Fibroblast of the aortic adventitia (primary cell): ENCODE measurements around the gene MAML1. TPM values are rescaled to one million over a fixed set of nuclear protein-coding genes. Genes with fewer than 3 reads are reported as not detected.
A peak's percentile ranks its signal among the peaks of the same experiment; 100 is the strongest.

ENCODE experiments used
- DNase-seq: peaks from one replicate; pipeline ENCODE4 v3.0.0-alpha.2; 2010; ENCODE audit warnings: low read depth
- H3K4me3 ChIP-seq: 2 replicates; pipeline ENCODE4 v1.5.1; 2011; ENCODE audit warnings: low read depth, mild to moderate bottlenecking, control low read depth, low read length, moderate library complexity
- total RNA-seq: library from RNA; depleted of rRNA; stranded (reverse); fragments of >200 nt; gene quantifications from 2 replicates; pipeline ENCODE4 v1.2.3, GENCODE V29; 2012; ENCODE audit warnings: low replicate concordance
- TF ChIP-seq, protein P1 (sequence below): IDR thresholded peaks from 2 replicates; pipeline ENCODE4 v1.5.1; 2011; ENCODE audit warnings: mild to moderate bottlenecking, low read length, control low read depth, inconsistent platforms; ENCODE audit not compliant: insufficient read depth

The MAML1 gene
- total RNA-seq, 1 donor = 9.9 TPM

DNA sequence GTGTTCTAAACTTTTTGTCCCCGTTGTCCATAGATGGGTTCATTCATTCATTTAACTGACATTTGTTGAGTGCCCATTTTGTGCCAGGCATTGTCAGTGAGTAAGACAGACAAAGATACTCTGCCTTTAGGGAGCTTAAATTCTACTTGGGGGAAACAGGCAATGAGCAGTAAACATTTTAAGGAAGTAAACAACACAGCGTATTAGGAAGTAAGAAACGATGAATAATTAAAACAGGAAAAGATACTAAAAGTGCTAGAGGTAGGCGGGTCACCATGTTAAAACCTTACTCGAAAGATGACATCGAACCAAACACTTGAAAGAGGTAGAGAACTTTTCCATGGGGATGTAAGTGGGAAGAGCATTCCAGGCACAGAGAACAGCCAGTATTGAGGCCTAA, 5.5 kb upstream of the MAML1 start:
- TF ChIP-seq, protein P1, sequence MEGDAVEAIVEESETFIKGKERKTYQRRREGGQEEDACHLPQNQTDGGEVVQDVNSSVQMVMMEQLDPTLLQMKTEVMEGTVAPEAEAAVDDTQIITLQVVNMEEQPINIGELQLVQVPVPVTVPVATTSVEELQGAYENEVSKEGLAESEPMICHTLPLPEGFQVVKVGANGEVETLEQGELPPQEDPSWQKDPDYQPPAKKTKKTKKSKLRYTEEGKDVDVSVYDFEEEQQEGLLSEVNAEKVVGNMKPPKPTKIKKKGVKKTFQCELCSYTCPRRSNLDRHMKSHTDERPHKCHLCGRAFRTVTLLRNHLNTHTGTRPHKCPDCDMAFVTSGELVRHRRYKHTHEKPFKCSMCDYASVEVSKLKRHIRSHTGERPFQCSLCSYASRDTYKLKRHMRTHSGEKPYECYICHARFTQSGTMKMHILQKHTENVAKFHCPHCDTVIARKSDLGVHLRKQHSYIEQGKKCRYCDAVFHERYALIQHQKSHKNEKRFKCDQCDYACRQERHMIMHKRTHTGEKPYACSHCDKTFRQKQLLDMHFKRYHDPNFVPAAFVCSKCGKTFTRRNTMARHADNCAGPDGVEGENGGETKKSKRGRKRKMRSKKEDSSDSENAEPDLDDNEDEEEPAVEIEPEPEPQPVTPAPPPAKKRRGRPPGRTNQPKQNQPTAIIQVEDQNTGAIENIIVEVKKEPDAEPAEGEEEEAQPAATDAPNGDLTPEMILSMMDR = no peak
- DNase-seq = no peak
- H3K4me3 ChIP-seq = no peak overlapping the region

DNA sequence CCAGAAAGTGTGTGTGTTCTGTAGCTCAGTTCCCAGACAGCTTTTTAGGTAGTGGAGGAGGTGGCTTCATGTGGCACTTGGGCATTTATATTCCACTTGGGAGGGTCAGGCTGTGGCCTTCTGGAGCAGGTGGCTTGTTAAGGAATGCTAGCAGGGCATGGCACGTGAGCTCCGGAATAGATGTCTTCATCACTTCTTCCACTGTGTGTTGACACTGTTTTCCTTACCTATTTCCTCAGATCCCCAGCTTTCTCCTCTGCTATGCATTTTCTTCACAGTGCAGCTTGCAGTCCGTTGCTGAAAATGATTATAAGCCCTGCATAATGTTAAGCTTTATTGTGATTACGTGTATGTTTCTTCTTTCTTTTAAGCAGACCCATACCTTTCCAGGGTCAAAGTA, 3.3 kb upstream of the MAML1 start:
- no peak overlapping the region for H3K4me3 ChIP-seq
- TF ChIP-seq, protein P1 = no peak
- DNase-seq = no peak

DNA sequence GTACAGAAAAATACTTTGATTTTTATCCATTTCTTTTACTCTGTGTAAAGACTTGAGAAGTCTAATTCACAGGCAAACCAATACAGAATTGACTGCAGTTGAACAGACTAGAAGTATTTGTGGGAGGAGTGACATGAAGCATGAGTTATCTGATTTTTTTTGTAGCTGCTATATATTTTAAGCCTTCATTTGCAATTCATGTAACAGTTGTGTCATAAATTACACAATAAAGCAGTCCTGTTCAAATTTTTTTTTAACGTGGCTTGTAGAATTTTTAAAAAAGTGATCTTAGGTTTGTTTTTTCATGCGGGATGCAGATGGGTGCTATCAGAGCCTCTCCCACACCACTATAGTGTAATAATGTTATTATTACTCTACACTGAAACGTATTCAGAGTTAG, 2.9 kb upstream of the MAML1 start:
- TF ChIP-seq, protein P1 = no peak
- no peak overlapping the region for H3K4me3 ChIP-seq
- no peak for DNase-seq

DNA sequence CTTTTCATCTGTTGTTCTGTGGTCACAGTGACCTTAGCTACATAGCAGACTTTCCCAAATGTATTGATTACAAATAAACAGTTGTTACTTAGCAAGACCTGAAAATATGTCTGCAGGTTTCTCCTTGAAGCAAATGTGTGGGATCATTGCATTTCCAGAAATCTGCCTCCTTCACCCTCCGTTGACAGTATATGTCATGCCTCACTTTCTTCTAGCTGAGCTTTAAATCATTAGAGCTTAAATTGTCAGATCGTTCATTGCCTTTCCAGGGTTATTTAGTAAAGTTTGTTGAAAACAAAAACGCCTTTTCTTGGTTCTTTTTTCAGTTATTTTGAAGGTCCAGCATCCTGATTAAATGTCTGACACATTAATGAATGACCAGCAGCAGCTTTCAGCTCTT, 2.3 kb upstream of the MAML1 start:
- no peak for DNase-seq
- no peak overlapping the region for H3K4me3 ChIP-seq
- TF ChIP-seq, protein P1 = no peak

DNA sequence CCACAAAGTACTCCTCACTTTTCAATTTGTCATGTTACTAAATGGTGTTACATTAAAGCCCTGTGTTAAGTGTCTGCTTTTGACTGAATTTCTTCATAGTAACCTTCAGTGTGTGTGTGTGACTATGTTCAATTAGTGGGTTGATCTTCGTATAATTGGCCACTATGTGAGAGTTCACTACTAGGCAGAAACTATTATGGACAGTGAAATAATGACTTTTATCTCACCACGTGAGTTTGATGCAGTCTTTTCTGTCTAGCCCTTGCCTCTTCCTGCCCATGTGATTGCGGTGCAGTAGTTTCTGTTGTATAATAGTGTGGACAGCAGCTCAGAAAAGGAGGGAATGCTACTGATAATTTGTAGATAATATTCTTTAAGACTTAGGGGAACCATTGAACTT, 1.8 kb upstream of the MAML1 start:
- no peak for DNase-seq
- TF ChIP-seq, protein P1 = no peak
- H3K4me3 ChIP-seq = no peak overlapping the region

DNA sequence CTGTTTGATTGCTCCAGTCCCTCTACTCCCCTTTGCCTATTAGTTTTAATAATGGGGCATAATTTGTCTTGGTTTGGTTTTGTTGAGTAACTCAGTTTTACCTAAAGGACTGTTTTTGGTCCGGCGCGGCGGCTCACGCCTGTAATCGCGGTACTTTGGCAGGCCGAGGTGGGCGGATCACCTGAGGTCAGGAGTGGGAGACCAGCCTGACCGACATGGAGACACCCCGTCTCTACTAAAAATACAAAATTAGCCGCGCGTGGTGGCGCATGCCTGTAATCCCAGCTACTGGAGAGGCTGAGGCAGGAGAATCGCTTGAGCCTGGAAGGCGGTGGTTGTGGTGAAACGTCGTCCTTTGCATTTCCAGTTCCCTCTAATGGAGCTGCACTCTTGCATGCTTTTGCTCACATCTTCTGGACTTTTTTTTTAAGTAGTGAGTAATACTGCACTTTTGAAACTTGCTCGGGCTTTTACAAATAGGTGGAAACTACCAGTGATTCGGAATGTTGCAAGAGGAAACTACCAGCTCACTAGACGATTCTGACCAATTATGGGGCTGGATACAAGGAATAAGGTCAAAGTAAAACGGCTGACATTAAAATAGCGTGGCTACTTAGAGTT, 721 bp upstream of the MAML1 start:
- peak; percentile 90 for DNase-seq
- TF ChIP-seq, protein P1 = no peak
- peak overlapping the region; percentile 39 for H3K4me3 ChIP-seq

DNA sequence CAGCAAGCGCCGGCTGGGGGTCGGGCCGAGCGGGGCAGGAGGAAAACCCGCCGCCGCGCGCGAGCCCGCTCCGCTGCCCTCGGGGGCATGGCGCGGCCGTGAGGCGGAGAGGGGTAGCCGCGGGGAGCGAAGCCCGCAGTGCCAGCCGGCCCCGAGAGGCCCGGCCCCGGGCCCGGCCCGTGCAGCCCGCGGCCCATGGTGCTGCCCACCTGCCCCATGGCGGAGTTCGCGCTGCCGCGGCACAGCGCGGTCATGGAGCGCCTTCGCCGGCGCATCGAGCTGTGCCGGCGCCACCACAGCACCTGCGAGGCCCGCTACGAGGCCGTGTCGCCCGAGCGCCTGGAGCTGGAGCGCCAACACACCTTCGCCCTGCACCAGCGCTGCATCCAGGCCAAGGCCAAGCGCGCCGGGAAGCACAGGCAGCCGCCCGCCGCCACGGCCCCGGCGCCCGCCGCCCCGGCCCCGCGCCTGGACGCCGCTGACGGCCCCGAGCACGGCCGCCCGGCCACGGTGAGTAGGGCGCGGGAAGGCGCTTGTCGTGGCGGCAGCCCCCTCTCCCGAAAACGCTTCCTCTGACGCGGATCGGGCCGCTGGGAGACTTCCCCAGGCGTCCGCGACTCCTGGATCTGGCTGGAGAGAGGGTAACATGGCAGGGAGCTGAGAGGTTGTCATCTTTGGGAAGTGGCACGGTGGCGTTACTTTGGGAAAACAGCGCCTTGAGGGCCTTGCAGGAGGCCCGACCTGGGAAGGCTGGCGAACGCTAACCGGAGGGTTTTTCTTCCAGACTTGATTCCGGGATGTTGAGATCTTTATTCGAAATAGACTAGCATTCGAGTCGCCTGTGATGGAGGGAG, 523 bp downstream of the MAML1 start:
- peak; percentile 40 for DNase-seq
- TF ChIP-seq, protein P1 = no peak
- peak overlapping the region; percentile 81 for H3K4me3 ChIP-seq
